ENCODE results near the gene MGAT3.

- TF ChIP-seq CTCF (IDR thresholded peaks at IDR 0.05; ENCODE audit: low read length), result no peak
- TF ChIP-seq EZH2 (optimal IDR thresholded peaks at IDR 0.05; ENCODE audit: low read depth, low read length), result no peak
- no peak for TF ChIP-seq EZH2phosphoT487 (IDR thresholded peaks at IDR 0.05; ENCODE audit: low read length)
Measured at GRCh38 chr22:39475902-39476301, 19.1 kb downstream of the MGAT3 start.

Measured in MM.1S (cell line).